ENCODE data around the gene NRXN2.

Gene NRXN2

DNA sequence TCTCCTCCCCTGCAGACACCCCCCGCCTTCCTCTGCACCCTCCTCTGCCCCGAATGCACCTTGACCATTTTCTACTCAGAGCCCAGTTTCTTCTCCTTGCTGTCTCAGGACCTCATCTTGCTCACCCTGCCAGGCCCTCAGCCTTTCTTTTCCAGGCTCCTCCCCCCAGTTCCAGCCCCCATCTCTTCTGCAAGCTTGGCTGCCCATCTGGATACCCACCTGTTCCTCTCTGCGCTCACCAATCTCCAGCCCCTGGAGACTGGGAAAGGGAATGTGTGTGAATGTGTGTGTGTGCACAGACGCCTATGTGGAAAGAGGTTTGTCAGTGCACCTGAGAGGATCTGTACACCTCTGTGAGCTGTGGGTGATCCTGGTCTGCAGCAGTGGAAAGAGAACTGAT lies 95.6 kb downstream of the NRXN2 start:
- DNase-seq (ENCODE audit: low read depth), result no peak

DNA sequence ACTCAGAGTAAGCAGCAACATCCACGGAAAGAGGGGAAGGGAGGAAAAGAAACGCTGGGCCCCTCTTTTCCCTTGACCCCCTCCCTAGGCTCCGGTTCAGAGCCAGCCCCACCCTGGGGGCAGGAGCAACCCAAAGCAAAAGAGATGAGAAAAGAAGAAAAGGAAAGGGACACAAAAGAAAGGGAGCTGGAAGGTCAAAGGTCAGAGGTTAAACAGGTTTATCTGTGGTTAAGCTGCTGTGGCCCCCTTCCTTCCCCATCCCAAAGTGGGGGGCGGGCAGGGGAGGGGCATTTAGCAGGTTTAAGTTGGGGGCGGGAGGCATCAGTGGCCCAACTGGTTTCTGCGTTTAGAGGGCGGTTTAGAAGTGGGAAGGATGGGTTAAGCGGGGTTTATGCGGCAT lies 96.4 kb downstream of the NRXN2 start:
- no peak for DNase-seq (ENCODE audit: low read depth)

DNA sequence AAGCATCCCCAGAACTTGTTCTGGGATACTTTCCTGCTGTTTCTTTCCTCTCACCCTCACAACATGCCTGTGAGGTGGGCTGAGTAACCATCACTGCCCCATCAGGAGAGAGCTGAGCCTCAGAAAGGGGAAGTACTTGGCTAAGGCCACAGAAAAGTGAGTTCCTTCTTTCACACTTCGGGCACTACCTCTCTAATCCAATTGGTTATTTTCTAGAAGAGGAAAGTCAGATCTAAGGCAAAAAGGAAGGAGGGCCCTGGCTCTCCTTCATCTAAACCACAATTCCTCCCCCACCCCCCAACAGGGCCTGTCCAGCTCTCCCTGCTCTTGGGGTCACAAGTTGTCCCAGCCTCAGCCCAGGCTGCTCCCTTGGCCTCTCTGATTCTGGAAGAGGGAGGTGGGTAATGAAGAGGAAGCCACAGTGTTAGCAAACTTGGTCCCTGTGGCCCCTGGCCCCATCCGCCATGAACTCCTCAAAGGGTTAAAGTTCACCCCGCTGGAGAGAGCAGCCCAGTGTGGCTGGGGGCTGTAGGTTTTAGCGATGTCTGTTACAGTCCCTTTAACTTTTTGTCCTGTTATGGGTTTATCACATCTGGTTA lies 98.0 kb downstream of the NRXN2 start:
- DNase-seq (ENCODE audit: low read depth), result no peak

DNA sequence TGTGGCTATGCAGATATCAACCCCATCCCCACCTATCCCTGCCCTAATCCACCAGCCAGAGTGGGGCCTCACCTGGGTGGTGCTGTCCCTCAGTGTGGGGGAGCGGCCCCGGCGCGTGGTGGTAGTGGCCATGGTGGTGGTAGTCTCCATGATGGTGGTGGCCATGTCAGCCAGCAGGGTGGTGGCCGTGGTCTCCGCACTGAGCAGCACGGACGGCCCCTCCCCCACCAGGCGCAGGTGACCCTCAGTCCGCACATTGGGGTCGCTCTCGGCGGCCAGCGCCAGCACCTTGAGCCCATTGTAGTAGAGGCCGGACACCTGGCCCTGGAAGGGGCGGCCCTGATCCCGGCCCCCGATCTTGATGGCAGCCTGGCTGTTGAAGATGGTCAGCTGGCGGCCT lies 100.3 kb downstream of the NRXN2 start:
- no peak for DNase-seq (ENCODE audit: low read depth)

DNA sequence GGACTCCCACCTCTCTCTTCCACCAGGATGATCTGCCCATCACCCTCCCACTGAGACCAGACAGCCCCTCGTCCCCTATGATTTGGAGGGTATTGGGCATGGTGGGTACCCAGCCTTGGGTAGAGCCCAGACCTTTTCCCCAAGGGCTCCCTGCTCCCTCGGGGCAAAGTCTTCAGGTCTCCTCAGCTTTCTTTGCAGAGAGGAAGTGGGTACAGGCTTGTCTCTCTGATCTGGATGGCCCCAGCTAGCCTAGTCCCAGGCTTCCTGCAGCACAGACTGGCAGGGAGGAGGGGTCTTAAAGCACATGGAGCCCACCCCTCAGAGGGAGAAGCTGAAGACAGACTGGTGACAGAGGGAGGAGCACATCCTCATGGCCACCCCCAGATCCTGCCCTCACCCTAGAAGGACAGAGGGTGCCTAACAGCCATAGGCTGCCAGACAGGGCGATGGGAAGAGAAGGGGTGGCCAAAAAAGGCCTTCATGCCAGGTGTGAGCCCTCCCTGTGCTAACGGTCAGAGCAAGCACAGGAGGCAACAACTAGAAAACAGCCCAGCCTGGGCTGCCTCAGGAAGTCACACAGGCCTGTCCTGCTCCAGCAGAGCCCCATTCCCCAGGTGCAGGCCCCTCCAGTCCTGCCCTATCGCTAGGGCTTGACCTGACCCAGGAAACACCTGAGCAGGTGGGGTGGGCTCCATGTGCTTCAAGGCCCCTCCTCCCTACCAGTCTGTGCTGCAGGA lies 101.5 kb downstream of the NRXN2 start:
- DNase-seq (ENCODE audit: low read depth), result no peak

DNA sequence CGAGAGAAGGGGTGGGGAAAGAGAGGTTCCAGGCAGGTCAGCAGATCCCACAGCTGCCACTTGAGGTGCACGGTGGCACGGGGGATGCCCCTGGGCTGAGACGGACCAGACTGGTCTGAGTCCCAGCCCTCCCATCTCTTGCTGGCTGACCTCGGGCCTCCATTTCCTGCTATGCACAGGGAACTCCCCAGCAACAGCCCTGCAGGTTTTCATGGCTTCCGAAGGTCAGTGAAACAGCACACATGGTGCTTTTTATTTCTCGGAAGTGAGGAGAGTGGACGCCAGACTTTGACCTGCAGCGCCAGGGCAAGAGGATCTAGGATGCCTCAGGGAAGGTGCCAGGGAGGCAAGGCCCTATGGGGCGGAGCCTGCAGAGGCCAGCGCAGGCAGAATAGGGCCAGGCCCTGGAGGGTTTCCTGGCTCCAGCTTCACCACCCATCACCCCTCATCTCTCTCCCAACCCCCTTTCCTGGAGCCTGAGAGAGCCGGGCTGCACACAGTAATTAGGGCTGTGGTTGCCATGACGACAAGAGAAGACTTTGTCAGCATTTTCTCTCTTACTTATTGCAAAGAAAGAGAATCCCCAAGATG lies 102.5 kb downstream of the NRXN2 start:
- DNase-seq (ENCODE audit: low read depth), result no peak

DNA sequence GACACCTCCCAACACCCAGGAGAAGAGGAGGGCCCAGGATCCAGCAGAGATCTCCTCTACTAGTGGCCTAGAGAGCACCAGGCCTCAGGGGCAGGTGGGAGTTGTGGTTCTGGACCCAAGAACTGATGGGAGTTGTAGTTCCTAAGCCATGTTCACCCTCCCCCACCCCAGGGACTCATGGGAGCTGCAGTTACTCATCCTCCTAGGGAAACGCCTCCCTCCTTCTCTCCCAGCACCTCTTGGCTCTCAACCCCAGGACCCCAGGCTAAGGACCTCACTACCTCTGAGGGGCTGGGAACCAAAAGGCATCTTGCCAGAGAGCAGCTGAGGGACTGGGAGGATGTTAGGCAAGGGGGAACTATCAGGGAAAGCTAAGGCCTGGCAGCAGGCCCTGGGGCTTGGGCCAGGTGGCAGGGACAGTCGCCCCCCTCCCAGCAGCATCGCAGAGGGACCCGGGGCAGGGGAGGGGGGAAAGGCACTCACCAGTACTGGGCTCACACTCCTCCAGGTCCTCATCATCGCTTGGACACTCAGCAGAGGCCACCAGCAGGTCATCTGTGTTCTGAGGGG lies 103.1 kb downstream of the NRXN2 start:
- no peak for DNase-seq (ENCODE audit: low read depth)

DNA sequence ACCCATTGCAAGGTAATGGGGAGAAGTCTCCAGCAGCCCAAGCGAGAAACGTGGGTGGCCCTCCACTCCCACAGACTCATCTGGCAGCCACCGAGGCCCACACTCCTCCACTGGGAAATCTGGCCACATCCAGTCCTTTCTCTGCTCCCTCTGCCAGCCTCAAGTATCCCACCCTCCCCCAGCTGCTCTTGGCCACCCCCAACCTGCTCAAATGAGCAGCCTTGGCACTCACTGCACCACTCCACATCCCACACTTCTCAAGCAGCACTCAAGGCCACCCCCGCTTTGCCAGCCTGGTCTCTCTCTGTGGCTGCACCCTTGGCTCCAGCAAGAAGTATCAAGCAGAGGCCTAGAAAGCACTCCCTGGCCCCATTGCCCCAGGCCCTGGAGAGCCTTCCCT lies 103.8 kb downstream of the NRXN2 start:
- DNase-seq (ENCODE audit: low read depth), result no peak

DNA sequence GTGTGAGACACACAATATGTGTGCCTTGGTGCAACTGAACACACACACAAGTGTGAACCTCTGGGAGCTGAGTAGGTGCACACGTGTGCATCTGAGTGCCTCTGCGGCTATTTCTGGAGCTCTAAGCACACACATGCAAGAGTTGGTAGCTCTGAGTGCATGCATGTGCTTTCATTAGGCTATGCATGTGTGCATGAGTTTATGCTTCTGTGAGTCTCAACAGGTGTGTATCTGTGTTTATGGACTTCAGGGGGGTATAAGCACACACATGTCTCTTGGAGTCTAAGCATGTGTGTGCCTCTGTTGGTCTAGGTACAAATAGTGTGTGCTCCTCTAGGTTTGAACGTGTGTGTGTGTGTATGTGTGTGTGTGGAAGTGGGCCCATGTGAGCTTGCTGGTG lies 106.2 kb downstream of the NRXN2 start:
- DNase-seq (ENCODE audit: low read depth), result no peak

DNA sequence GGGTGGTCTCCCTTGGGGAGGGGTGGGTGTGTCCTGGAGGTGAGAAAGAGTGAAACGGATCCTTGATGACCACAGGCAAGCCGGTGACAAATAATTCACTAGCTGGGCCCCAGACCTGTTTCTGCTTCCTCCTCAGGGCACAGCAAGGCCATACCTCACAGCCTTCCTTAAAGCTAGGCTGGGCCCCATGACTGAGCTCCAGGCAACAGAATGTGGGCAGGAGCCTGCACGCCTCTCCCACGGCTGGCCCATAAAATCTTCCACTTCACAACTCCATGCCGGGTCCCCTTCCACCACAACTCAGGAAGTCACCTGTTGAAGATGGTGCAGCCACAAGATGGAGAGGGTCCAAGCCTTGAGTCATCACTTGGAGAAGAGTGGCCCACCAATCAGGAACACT lies 108.1 kb downstream of the NRXN2 start:
- no peak for DNase-seq (ENCODE audit: low read depth)

DNA sequence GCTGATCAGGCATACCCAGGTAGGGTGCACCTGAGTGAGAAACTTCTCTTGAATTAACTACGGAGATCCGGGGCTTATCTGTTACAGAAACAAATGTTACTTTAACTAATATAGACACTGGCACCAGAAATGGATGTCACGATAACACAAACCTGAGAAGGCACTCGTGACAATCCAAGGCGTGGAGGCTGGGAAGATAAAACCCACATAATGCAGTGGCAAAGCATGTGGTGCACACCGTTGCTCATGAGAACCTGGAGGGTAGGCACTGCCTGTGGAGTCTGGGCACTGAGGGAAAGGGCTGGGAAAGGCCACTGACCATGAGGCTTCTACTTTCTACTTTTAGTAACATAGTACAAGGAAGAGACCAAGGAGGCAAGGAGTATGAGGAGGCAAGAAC lies 109.3 kb downstream of the NRXN2 start:
- DNase-seq (ENCODE audit: low read depth), result no peak

DNA sequence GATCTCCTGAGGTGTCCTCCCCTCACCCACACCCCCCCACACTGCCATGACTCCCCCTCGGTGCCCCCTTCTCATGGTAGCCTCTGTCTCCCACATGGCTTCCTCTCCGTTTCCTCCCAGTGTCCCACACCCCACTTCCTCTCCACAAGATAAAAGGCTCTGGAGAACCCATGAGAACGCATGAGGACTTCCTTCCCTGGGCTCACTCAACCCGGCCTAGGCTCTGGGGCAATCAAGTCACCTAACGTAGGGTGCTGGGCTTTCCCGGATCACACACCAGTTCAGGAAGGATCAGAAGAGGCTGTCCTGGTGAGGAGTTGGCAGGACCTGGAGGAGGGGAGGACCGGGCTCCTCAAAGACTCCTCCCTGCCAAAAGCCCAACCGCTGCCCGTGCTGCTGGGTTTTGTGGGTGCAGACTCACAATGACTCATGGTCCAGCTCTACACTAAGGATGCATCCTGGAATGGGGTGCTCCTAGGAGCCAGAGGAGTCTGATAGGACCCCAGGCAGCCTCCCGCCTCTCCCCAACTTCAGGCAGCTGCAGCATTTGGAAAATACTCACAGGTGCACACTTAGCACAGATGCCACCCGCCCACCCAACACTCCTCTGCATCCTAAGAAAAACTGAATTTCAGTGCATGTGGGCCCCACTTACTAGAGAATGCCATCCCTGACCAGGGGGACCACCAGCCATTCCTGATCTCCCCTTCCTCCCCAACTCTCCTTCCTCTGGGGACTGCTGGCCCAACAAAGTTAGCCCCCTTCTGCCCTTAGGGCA lies 110.9 kb downstream of the NRXN2 start:
- DNase-seq (ENCODE audit: low read depth), result no peak

DNA sequence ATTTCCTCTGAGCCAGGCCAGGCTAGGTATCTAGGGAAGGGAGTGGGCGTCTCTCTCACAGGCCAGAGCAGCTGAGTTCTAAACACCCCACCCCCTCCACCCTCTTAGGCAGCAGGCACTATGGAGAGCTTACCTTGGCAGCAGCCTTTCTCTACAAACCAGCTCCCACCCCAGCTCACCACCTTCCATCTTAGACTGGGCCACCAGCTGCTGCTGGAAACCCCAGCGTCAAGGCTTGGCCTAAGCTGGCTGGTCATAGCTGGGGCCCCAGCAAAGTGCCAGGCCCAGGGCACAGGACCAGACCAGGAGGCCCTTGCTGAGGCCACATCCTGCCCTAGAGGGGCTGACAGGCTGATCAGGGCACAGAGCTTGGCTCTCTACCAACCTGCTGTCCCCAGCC lies 111.8 kb downstream of the NRXN2 start:
- no peak for DNase-seq (ENCODE audit: low read depth)

DNA sequence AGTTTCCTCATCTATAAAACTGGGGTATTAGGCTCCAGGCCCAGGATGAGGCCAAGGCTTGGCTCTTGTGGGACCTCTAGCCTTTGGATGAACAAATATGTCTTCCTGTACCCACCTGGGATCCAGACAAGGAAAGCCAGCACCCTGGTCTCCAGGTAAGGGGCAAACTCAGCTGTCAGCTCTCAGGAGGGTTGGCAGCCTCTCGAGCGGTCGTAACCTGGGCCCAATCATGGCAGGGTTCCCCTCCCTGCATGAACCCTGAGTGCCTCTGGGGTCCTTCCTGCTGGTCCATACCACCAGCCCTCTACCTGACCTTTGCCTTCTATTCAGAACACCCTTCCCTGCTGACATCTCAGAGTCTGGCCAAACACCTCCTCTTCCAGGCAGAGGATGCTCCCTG lies 112.4 kb downstream of the NRXN2 start:
- no peak for DNase-seq (ENCODE audit: low read depth)

DNA sequence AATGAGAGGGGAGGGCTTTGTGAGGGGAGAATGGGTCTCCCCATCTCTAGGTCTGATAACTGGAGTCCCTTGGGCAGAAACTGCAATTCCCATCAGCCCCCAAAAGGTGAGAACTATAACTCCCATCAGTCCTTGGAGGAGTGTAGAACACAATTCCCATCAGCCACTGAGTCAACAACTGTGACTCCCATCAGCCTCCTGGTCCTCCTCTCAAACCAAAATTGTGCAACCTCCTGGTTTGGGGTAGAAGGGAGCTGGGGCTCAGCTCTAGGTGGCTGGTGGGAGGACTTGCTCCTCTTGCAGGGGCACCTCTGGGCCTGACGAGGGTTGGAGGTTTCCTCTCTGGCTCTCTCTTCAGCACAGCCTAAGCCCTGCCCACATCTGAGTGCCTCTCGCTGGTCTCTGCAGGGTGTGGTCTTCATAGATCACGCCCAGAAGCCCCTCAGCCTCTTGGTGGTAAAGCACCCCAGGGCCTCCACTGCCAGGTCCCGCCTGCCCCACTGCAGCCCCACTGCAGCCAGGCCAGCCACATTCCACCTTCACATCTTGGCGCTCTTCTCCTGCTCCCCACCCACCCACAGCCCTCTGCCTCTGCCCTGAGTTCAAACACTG lies 113.5 kb downstream of the NRXN2 start:
- no peak for DNase-seq (ENCODE audit: low read depth)

DNA sequence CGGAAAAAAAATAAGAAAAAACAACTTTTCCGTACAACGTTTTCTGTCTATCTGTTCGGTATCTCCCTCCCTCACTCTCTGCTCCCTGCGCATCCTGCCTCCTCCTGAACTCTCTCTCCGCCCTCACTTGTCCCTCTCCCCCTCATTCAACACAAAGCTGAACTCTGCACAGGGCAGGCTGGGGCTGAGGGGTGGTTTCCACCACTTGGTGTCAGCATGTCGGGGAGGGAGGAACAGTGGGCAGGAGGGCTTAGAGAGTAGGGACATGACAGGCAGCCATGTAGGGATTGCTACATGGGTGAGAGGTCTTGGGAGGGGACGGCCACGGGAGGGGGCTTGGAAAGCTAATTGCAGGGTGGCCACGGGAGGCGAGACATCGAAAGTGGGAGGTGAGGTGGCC lies 114.4 kb downstream of the NRXN2 start:
- DNase-seq (ENCODE audit: low read depth), result no peak

DNA sequence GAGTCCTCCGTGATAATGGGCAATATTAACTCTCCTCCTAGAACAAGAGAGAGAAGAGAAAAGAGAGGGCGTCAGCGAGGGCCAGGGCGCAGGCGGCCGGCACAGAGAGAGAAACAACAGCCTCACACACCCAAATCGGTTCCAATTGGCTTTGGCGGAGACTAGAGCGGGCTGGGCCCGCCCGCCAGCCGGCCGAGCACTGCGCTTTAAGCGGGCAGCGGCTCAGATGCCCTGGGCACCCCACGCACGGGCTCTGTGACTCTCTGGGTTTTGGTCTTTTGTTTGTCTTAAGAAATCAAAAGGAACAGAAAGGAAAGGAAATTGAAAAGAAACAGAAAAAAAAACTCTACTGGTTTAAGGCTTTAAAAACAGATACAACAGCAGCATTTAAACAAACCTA lies 115.0 kb downstream of the NRXN2 start:
- no peak for DNase-seq (ENCODE audit: low read depth)

DNA sequence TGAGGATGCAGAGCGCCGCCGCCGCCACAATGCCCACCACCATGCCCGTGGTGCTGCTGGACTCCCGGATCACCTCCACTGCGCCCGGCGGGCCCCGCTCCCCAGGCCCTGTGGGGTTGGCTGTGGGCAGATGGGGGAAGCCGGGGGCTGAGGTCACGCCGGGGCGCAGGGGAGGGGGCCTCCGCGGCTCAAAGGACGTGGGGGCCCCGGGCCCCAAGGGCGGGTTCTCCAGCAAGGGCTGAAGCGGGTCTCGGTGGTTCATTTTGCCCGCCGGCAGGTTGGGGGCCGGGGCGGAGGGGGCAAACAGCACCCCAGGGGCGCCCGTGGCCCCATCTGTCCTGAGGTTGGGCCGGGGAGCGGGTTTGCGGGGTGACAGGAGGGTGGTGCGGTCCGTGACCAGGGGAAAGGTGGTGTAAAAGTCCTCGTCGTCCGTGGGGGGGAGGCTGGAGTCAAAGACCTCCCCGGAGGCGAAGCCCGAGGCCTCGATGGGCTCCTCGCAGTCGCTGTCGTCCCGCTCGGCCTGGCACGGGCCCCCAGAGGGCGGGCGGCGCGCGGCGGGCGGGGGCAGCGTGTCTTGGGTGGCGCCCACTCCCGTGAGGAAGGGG lies 115.5 kb downstream of the NRXN2 start:
- no peak for DNase-seq (ENCODE audit: low read depth)

DNA sequence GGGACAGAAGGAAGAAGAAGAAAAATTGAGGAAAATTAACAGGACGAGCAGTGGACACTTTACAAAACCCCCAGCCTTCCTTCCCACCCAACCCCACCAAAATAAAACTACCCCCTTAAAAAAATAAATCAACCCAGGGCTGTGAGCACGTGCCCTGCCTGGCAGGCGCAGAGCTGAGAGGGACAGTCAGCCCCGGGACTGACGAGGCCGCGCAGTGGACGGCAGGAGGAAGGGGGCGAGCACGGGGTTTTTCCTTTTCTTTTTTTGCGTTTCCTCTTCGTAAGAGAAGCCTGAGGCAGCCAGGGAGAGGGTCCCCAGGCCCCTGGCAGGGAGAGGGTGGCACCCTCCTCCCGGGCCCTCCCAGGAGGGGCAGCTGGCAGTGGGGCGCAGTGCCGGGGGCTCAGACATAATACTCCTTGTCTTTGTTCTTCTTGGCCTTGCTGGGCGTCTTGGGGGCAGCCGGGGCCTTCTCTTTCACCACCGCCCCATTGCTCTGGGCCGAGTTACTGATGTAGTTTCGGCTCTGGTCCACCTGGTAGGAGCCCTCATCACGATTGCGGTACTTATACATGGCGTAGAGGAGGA lies 116.1 kb downstream of the NRXN2 start:
- no peak for DNase-seq (ENCODE audit: low read depth)

DNA sequence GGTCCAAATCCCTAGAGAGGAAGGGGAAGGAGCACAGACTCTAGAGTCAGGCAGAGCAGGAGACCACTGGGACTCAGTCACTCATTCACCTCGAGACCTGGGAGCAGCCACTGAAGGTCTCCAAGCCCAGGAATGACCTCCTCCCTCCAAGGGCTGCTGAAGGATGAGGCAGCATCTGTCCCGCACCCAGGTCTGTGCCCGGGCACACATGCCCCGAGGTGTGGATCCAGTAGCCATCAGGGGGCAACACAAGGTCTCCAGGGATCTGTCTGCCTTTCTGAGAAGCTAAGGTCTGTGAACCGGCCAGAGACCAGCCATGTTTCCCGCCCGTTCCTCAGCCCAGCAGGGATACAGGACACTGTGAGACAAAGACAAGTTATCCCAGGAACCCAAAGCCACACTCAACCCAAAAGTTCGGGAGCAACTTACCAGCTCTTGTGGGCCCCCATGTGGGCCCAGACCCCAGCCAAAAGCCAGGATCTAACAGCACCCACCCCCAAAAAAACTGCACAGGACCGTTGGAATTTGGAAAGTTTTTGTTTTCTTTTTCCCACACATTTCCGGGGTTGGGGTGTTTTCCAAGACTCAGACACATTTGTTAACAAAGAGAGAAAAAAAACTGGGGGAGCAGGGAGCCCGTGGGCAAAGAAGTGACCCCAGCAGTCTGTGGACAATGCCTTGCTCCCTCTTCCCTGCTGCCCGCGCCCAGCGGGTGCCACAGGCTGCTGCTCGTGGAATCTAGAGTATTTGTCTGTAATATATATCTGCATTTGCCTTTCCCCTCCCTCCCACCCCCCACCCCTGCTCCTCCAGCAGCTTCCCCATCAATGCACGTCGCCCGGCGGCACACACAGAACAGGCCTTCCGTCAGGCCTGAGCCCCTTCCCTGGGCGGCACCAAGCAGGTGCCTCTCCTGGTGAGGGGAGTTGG lies 117.1 kb downstream of the NRXN2 start:
- no peak for DNase-seq (ENCODE audit: low read depth)

DNA sequence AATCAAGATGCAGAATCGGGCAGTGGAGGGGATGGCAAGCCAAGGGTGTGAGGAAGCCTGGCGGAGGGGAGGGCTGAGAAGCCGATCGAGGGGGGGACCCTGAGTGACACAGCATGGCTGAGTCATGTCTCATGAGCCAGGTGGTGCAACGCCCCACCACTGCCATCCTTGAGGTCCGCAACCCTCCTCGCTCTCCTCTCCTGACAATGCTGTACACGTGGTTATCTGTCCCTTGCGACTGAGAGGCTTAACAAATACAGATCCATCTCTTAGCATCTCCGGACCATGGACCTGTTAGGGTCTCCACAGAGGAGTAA lies 117.8 kb downstream of the NRXN2 start:
- DNase-seq (ENCODE audit: low read depth), result no peak
